ENCODE measurements around the gene ERVFRD-1.
"Not testable (repeated sequence)": the region's sequence is repeated elsewhere in the genome, so short reads cannot be mapped to it uniquely, and the experiment has no call there.

Gene ERVFRD-1

DNA sequence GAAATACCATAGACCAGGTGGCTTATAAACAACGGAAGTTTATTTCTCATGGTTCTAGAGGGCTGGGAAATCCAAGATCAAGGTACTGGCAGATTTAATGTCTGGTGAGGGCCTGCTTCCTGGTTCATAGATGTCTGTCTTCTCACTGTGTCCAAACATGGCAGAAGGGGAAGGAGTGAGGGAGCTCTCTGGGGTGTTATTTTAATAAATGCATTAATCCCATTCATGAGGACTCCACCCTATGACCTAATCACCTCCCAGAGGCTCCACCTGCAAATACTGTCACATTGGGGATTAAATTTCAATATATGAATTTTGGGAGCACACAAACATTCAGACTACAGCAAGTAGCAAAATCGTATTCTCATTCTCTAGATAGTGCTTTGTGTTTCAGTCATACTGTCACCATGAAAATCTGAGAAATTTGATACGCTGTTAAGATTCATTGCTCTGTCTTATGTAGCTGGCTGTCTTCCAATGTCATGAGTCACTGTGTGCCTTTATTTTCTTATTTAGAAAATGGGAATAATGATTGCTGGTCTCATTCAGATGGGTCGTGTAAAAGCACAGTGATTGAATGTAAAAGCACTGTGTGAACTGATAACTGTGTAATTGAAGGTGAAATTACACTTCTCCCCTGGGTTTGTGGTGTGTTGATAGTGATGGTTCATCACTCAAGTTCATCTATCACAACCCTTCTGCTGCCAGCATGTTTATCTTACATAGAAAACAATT, 8.9 kb upstream of the ERVFRD-1 start:
- in situ Hi-C loops (cut with MboI; ENCODE audit: low pct_unique_long_range_greater_than_20kb, low sequenced_read_pairs, unreplicated experiment) = no loop called here
- TF ChIP-seq, protein P1, sequence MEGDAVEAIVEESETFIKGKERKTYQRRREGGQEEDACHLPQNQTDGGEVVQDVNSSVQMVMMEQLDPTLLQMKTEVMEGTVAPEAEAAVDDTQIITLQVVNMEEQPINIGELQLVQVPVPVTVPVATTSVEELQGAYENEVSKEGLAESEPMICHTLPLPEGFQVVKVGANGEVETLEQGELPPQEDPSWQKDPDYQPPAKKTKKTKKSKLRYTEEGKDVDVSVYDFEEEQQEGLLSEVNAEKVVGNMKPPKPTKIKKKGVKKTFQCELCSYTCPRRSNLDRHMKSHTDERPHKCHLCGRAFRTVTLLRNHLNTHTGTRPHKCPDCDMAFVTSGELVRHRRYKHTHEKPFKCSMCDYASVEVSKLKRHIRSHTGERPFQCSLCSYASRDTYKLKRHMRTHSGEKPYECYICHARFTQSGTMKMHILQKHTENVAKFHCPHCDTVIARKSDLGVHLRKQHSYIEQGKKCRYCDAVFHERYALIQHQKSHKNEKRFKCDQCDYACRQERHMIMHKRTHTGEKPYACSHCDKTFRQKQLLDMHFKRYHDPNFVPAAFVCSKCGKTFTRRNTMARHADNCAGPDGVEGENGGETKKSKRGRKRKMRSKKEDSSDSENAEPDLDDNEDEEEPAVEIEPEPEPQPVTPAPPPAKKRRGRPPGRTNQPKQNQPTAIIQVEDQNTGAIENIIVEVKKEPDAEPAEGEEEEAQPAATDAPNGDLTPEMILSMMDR (IDR thresholded peaks at IDR 0.05; ENCODE audit: extremely low read depth, insufficient read depth, missing control alignments) = no peak
- no peak for DNase-seq (ENCODE audit: low spot score)

DNA sequence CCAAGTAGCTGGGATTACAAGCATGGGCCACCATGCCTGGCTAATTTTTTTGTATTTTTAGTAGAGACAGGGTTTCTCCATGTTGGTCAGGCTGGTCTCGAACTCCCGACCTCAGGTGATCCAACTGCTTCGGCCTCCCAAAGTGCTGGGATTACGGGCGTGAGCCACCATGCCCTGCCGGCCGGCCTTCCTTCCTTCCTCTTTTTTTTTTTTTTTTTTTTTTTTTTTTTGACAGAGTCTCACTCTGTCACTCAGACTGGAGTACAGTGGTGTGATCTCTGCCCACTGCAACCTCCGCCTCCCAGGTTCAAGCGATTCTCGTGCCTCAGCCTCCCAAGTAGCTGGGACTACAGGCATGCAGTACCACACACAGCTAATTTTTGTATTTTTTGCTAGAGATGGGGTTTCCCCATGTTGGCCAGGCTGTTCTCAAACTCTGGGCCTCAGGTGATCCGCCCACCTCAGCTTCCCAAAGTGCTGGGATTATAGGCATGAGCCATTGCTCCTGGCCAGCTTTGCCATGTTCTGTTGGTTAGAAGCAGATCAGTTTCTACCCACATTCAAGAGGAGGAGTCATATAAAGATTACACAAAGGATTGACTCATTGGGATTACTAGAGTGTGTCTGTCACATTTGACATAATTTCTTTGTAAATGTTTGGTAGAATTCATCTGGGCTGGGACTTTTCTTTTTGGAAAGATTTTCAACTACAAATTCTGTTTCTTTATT, 4.4 kb upstream of the ERVFRD-1 start:
- in situ Hi-C loops (cut with MboI; ENCODE audit: low pct_unique_long_range_greater_than_20kb, low sequenced_read_pairs, unreplicated experiment) = not testable (repeated sequence)
- peak; percentile 39 for DNase-seq (ENCODE audit: low spot score)

DNA sequence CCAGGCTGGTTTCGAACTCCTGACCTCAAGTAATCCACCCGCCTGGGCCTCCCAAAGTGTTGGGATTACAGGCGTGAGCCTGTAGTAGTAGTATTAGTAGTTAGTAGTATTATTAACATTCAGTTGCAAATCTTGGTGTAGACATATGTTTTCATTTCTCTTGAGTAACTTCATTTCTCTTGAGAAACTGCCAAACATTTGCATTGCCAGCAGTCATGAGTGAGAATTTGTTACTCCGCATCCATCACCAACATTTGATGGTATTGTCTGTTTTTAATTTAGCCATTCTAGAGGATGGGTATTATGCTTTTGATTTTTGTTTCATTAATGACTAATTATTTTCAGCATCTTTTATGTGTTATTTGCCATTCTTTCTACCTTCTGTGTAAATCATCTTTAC, 1.5 kb upstream of the ERVFRD-1 start:
- in situ Hi-C loops (cut with MboI; ENCODE audit: low pct_unique_long_range_greater_than_20kb, low sequenced_read_pairs, unreplicated experiment) = no loop called here
- TF ChIP-seq, protein P1 (IDR thresholded peaks at IDR 0.05; ENCODE audit: extremely low read depth, insufficient read depth, missing control alignments) = no peak
- no peak for DNase-seq (ENCODE audit: low spot score)

DNA sequence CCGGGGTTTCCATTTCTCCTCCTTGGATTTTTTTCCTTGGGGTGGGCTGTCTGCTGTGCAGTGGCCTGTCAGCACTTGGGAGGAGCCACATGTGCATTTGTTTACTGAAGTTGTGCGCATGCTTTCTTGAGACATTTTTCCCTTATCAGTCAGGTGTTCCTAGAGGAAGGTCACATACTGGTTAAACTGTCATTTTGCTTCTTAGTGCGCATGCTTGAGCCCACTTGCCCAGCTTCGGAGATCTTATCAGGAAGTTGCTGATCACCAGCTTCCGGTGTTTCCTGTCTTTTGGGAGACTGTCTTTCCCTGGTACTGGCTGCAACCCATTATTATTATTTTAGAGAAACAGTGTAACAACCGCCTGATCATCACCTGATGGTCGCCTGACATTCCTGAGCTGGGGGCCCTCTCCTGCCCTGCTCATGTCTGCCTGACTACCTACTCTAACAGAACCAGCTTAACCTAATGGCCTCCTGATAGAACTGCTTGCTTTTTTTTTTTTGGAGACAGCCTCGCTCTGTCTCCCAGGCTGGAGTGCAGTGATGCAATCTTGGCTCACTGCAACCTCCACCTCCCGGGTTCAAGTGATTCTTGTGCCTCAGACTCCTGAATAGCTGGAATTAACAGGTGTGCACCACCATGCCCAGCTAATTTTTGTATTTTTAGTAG, 378 bp upstream of the ERVFRD-1 start:
- in situ Hi-C loops (cut with MboI; ENCODE audit: low pct_unique_long_range_greater_than_20kb, low sequenced_read_pairs, unreplicated experiment) = no loop called here
- no peak for DNase-seq (ENCODE audit: low spot score)
- TF ChIP-seq, protein P1 (IDR thresholded peaks at IDR 0.05; ENCODE audit: extremely low read depth, insufficient read depth, missing control alignments) = no peak

DNA sequence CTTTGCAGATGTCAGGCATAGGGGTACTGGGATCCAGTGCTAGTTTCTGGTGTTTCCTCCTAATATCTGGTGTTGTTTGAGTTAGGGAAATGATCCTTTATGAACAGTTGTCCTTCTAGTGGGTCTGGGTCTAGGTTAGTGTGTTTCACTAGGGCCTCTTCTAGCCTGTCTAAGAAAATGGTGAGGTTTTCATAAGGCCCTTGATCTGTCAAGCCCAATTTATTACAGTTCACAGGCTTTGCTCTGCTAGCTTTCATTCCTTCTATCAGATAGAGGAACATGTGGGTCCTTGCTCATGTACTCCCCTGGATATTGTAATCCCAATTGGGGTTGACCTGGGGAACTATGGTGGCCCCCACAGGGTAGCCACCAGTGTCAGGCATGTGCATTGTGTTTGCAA, 2.8 kb downstream of the ERVFRD-1 start:
- DNase-seq (ENCODE audit: low spot score) = no peak
- TF ChIP-seq, protein P1 (IDR thresholded peaks at IDR 0.05; ENCODE audit: extremely low read depth, insufficient read depth, missing control alignments) = no peak
- in situ Hi-C loops (cut with MboI; ENCODE audit: low pct_unique_long_range_greater_than_20kb, low sequenced_read_pairs, unreplicated experiment) = no loop called here

DNA sequence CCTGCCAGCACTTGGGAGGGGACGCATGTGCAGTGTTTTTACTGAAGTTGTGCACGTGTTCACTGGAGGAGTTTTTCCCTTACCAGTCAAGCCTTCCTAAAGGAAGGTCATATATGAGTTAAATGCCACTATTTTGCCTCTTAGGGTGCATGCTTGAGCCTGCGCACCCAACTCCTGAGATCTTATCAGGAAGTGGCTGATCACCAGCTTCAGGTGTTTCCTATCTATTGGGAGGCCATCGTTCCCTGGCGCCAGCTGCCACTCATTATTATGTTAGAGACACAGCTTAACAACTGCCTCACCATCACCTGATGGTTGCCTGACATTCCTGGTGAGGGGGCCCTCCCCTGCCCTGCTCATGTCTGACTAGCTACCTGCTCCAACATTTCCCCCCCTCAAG, 8.5 kb downstream of the ERVFRD-1 start:
- DNase-seq (ENCODE audit: low spot score) = no peak
- in situ Hi-C loops (cut with MboI; ENCODE audit: low pct_unique_long_range_greater_than_20kb, low sequenced_read_pairs, unreplicated experiment) = no loop called here
- TF ChIP-seq, protein P1 (IDR thresholded peaks at IDR 0.05; ENCODE audit: extremely low read depth, insufficient read depth, missing control alignments) = no peak

DNA sequence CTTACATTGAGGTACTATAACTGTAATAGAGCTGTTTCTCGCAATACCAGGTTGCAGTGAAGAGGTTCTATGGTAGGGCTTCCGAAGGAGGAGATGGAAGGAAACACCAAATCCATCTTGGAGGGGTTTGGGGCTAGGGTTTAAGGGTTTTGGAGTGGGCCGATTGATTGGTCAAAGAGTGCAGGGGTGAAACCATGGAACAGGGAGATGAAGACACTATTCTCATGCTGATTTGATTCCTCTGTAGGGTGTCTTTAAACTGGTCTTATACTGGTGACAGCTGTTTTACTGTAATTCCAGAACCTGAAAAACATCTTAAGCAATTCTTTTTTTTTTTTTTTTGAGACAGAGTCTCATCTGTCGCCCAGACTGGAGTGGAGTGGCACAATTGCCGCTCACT, 10.1 kb downstream of the ERVFRD-1 start:
- TF ChIP-seq, protein P1 (IDR thresholded peaks at IDR 0.05; ENCODE audit: extremely low read depth, insufficient read depth, missing control alignments) = no peak
- in situ Hi-C loops (cut with MboI; ENCODE audit: low pct_unique_long_range_greater_than_20kb, low sequenced_read_pairs, unreplicated experiment) = no loop called here
- DNase-seq (ENCODE audit: low spot score) = no peak

All from GM13977 (cell line).